Astrocyte (in vitro differentiated cells and primary cell): ENCODE results near the gene GAS6.

Experiments
- CTCF ChIP-seq: IDR thresholded peaks from 2 replicates; pipeline ENCODE4 v1.5.1; 2011; ENCODE audit warnings: low read depth, mild to moderate bottlenecking, inconsistent platforms, low read length, moderate library complexity; ENCODE audit not compliant: insufficient read depth
- EZH2 ChIP-seq: IDR thresholded peaks from 2 replicates; pipeline ENCODE4 v1.6.1; 2012; ENCODE audit warnings: mild to moderate bottlenecking, low read length, inconsistent platforms; ENCODE audit not compliant: insufficient read depth

- no peak for TF ChIP-seq CTCF
- no peak for TF ChIP-seq EZH2
Observed at GRCh38 chr13:113837560-113838355, 26.1 kb downstream of the GAS6 start.
